KMS-11 (cell line): ENCODE measurements around the gene MAP3K15.

Experiments used
- H2AFZ ChIP-seq: fragments of 200-600 bp; sonication (generic); 2 replicates; pipeline ENCODE4 v1.6.1; 2016; ENCODE audit warnings: antibody characterized with exemption, mixed run types, low read depth
- H3K27ac ChIP-seq: fragments of 200-600 bp; sonication (generic); 2 replicates; pipeline ENCODE4 v1.6.1; 2016; ENCODE audit warnings: mild to moderate bottlenecking, mixed run types
- H3K27me3 ChIP-seq: fragments of 200-600 bp; sonication (generic); 2 replicates; pipeline ENCODE4 v1.6.1; 2017; ENCODE audit warnings: mild to moderate bottlenecking, low read depth, mixed run types, moderate library complexity; ENCODE audit not compliant: insufficient read depth
- H3K36me3 ChIP-seq: fragments of 200-600 bp; sonication (generic); 2 replicates; pipeline ENCODE4 v1.6.1; 2017; ENCODE audit warnings: mild to moderate bottlenecking, mixed run types; ENCODE audit not compliant: insufficient read depth
- H3K4me1 ChIP-seq: fragments of 200-600 bp; sonication (generic); 2 replicates; pipeline ENCODE4 v1.6.1; 2016; ENCODE audit warnings: mild to moderate bottlenecking, low read depth, mixed run types; ENCODE audit not compliant: poor library complexity, severe bottlenecking
- H3K4me2 ChIP-seq: fragments of 200-600 bp; sonication (generic); 2 replicates; pipeline ENCODE4 v1.7.0; 2016; ENCODE audit warnings: mild to moderate bottlenecking, mixed run types
- H3K4me3 ChIP-seq: fragments of 200-600 bp; sonication (generic); IDR thresholded peaks from 2 replicates; pipeline ENCODE4 v1.6.1; 2017; ENCODE audit warnings: low read depth, low read length, mixed read lengths; ENCODE audit not compliant: insufficient read depth
- H3K79me2 ChIP-seq: fragments of 200-600 bp; sonication (generic); 2 replicates; pipeline ENCODE4 v1.6.1; 2016; ENCODE audit warnings: low read depth, mixed run types; ENCODE audit not compliant: insufficient read depth
- H3K9ac ChIP-seq: fragments of 200-600 bp; sonication (generic); 2 replicates; pipeline ENCODE4 v1.6.1; 2016; ENCODE audit warnings: mild to moderate bottlenecking, mixed run types
- H4K20me1 ChIP-seq: fragments of 200-600 bp; sonication (generic); 2 replicates; pipeline ENCODE4 v1.6.1; 2016; ENCODE audit warnings: mild to moderate bottlenecking, mixed run types; ENCODE audit not compliant: insufficient read depth
- CTCF ChIP-seq: fragments of 200-600 bp; sonication (generic); conservative IDR thresholded peaks from 2 replicates; pipeline ENCODE4 v1.6.1; 2017; ENCODE audit warnings: low read depth, mild to moderate bottlenecking, antibody characterized with exemption, low read length, moderate library complexity, mixed read lengths

Gene MAP3K15

GRCh38 chrX:19548934-19549333 lies 33.6 kb upstream of the MAP3K15 start:
- no peaks in the 10 kb centered on the region for H3K4me1 ChIP-seq
- no peak overlapping the region for H3K27ac ChIP-seq
- H3K79me2 ChIP-seq = no peaks in the 10 kb centered on the region
- no peak overlapping the region for H3K9ac ChIP-seq
- H3K27me3 ChIP-seq = no peaks in the 10 kb centered on the region
- no peak overlapping the region for H3K4me2 ChIP-seq
- no peaks in the 10 kb centered on the region for H3K36me3 ChIP-seq
- H4K20me1 ChIP-seq = no peaks in the 10 kb centered on the region
- no peak overlapping the region for H2AFZ ChIP-seq
- TF ChIP-seq CTCF = no peak
- no peak overlapping the region for H3K4me3 ChIP-seq

- Histone ChIP-seq H3K27ac (no peak overlapping the region), H3K36me3 (no peaks in the 10 kb centered on the region), H3K4me3 (no peak overlapping the region), H3K27me3 (no peaks in the 10 kb centered on the region), H4K20me1 (no peaks in the 10 kb centered on the region), H3K4me2 (no peak overlapping the region), H3K9ac (no peak overlapping the region), H3K4me1 (no peaks in the 10 kb centered on the region), H3K79me2 (no peaks in the 10 kb centered on the region), H2AFZ (no peak overlapping the region)
- no peak for TF ChIP-seq CTCF
Observed at GRCh38 chrX:19548279-19548678, 33.0 kb upstream of the MAP3K15 start.

GRCh38 chrX:19545651-19546050 lies 30.3 kb upstream of the MAP3K15 start:
- Histone ChIP-seq H2AFZ (no peak overlapping the region), H3K4me1 (no peaks in the 10 kb centered on the region)

GRCh38 chrX:19544693-19545305 lies 29.5 kb upstream of the MAP3K15 start:
- Histone ChIP-seq H3K4me1 (no peaks in the 10 kb centered on the region), H3K4me3 (no peak overlapping the region), H3K4me2 (no peak overlapping the region), H3K27me3 (no peaks in the 10 kb centered on the region), H3K27ac (no peak overlapping the region), H2AFZ (no peak overlapping the region), H3K9ac (no peak overlapping the region), H3K79me2 (no peaks in the 10 kb centered on the region), H3K36me3 (no peaks in the 10 kb centered on the region), H4K20me1 (no peaks in the 10 kb centered on the region)
- peak; percentile 79 for TF ChIP-seq CTCF

More at GRCh38 chrX:19545651-19546050, 30.3 kb upstream of the MAP3K15 start:
- Histone ChIP-seq H4K20me1 (no peaks in the 10 kb centered on the region), H3K27ac (no peak overlapping the region), H3K36me3 (no peaks in the 10 kb centered on the region), H3K4me2 (no peak overlapping the region), H3K79me2 (no peaks in the 10 kb centered on the region), H3K4me3 (no peak overlapping the region), H3K27me3 (no peaks in the 10 kb centered on the region), H3K9ac (no peak overlapping the region)
- no peak for TF ChIP-seq CTCF
